Suppressor macrophage treated with lipopolysaccharide for 4 hours (primary cell): ENCODE data around the gene PFKP.

ENCODE experiments used
- DNase-seq: peaks from one replicate; pipeline ENCODE4 v3.0.0-alpha.2; 2020

Gene PFKP

DNA sequence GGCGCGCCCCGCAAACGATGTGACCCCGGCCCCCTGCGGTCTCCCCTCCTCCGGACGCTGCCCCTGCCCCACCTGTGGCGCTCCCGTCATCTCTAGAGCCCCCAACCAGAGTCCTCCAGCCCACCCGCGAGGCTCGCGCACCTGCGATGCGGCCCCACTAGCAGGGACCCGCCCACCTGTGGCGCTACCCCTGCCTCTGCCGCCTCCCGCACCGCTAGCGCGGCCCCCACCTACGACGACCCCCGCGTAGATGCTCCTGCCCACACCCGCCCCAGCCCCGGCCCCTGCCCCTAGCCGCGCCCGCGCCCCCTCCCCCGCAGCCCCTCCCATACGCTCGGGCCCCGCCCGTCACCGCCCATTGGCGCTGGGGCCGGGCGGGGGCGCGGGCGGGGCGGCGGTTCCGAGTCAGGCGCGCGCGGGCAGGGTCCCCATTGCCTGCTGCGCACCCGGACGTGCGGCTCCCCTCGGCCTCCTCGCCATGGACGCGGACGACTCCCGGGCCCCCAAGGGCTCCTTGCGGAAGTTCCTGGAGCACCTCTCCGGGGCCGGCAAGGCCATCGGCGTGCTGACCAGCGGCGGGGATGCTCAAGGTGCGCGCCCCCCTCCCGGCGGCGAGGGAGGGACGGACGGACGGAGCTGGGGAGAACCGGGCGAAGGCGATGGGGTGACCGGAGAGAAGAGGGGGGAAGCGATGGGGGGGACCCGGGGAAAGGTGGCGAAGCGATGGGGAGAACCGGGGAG, at the start of gene PFKP:
Gene PFKP, plus strand, starts transcription at position 431 of the 741 bp plus-strand sequence. Its CDS starts 48 bp downstream, at position 479.
- peak; percentile 55 for DNase-seq

DNA sequence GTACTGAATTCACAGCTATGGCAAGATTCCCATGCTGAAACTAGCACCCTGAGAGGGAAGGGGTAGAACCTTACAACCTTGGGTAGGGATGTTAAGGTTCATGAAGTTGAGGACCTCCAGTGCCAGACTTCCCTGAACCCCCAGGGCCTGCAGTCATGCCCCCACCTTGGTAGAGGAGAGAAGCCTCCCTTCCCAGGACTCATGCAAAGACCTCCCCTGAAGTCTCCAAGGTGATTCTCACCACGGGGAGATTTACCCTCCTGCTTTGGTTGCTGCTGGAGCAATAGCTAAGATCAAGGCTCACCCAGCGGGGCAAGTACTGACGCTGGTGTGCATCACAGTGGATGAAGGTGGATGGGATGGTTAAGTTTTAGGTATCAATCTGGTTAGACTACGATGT, 49.1 kb upstream of the PFKP start:
- DNase-seq = no peak

DNA sequence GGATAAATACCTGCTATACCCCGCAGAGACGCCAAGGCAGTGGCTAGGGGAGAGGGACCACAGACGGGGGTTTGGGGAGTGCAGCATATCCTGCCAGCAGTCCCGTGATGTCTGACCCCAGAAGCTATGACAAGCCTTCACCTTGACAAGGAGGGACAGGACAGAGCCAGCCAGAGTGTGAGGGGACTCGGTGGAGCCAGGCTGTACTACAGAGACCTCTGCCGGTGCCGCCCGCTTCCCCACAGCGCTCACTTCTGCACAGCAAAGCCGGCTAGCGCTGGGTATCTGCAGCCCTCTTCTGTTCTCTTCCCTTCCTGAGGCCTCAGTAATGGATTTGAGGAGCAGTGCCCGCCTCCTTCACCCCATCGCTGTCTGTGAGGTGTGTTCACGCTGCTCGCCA, 47.0 kb upstream of the PFKP start:
- DNase-seq = no peak

DNA sequence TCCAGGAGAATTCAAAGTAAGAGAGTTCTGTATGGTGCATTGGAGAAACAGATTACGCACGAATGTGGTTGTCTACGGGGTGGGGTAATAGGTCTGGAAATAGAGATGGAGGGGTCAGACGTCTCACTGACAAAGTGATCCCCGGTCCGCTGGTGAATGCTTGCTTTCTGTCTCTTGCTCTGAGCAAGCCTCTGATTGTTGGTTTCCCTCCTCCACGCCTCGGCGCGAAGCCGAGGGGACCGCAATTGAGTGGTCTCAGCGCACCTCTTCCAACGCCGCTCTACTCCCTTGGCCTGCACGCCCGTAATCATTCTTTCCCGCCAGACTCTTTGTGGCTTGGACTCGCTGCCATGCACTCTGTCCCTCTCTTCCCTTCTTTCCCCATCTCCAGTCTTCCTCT, 46.5 kb upstream of the PFKP start:
- no peak for DNase-seq

DNA sequence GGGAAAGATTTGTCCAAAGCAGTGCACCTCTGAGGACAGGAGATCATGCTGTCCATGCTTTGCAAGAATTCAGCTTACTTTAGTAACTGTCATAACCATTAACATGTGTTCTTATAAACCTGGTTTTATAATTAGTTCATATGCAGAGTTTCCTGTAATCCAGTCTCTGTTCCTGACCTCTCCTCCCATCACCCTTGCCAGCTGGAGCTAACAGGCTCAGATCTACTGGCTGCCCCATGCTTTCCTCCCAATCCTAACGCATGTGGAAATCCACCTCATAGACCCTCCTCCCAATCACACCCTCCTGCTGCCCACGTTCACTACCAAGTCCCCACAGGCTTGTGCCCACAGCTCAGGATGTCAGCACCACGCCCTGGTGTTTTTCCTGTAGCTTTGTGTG, 45.3 kb upstream of the PFKP start:
- DNase-seq = no peak

DNA sequence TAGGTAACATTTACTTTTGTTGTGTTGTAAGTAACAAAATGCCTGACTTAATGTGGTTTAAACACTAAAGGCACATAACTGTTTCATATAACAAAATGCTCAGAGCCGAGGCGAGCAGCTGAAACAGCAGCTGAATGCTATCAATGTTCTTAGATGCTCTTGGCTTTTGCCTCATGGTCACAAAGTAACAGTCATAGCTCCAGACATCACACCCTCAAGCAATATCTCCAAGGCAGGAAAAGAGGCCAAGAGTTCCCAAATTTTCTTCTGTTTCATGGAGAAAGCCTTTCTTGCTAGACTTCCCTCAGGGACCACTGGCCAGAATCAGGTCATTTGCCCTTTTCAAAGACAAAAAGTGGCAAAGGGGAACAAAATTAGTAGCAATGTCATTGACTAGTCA, 43.5 kb upstream of the PFKP start:
- DNase-seq = no peak

DNA sequence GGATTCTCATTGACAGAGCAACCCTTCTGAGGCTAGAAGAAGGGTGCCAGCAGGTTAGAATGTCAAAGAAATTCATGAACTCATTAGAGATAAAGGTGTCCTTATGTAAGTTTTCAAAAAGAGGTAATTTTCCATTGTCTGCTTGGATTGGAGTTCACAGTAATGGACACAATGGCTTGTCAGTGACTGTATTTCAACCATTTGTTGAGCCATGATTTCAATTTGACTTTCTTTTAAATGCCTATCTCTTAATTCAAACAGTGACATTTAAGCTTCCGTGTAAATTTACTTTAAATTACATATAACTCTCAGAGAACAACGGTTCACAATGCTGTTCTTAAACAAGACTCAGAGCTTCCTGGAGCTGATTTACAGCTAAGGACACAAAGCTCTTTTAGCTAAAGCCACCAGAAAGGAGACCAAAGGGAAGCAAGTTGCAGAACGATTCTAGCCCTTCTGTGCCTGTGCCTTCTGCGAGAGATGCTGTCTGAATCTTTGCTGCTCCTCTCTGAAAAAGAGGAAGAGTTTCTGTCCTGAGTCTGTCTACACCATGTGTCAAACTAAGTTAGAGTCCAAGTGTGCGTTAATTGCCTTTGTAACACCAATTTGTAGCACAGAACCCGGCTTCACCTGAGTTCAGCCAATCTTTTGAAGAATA, 42.2 kb upstream of the PFKP start:
- DNase-seq = no peak

DNA sequence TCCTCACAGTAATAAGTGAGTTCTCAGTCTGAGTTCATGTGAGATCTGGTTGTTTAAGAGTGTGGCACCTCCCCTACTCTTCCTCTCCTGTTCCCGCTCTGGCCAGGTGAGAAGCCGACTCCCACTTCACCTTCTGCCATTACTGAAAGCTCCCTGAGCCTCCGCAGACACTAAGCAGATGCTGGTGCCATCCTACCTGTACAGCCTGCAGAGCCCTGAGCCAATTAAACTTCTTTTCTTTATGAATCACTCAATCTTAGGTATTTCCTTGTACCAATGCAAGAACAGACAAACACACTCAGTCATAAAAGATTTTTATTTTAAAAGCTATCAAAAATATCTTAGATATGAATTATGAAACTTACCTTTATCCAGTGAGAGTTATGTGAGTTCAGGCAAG, 39.5 kb upstream of the PFKP start:
- DNase-seq = no peak

DNA sequence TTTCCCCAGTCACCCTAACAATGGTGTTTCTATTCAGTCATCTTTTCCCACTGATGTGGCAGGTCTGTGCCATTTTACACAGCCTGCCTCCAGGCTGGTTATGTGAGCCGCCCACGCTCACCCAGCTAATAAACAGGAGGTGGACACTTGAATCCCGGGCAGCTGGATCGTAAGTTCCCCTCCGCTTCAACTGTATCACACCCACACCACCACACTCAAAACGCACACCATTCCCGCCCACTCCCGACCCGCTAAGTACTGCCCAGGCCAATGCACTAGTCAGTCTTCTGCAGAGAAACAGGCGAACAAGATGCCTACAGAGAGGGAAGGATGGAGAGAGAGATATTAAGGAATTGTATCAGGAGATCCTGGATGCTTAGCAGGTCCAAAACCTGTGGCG, 38.9 kb upstream of the PFKP start:
- no peak for DNase-seq

DNA sequence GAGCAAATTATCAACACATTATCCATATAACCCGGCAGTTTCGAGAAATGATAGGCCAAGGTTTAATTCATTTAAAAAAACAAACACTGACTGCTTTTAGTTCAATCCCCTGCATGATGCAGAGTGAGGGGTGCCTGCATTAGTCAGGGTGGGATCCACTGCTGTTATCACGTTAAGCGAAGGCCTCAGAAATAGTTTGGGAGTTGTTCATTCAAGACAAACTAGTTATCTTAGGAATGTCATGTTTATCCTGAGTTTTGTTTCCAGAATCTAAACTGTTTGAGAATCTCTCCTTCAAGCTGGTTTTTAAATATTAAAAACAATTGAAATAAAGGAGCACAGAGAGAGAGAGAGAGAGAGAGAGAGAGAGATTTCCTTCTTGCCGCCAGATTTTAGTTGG, 36.6 kb upstream of the PFKP start:
- no peak for DNase-seq

DNA sequence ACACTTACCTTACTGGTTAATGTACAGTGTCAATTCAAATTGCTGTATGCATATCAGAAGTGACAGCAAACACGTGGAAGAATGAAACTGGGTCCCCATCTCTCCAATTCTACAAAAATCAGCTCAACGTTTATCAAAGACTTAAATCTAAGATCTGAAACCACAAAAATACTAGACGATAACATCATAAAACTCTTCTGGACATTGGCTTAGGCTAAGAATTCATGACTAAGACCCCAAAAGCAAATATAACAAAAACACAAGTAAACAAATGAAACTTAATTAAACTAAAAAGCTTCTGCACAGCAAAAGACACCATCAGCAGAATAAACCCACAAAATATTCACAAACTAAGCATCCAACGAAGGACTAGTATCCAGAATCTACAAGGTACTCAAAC, 35.9 kb upstream of the PFKP start:
- no peak for DNase-seq

DNA sequence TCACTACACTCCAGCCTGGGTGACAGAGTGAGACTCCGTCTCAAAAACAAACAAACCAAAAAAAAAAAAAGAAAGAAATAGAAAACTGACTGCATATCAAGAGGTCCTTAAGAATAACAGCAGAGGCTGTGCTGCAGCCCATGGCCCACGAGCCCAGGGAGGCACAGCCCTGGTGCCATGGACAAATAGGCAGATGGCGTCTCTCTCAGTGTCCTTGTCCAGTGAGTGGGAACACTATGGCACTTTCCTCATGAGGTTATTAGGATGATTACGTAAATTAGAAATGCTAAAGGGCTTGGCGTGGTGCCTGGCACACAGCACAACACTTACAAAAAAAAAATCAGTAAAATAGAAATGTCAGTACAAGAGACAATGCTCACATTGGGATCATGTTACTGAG, 33.4 kb upstream of the PFKP start:
- DNase-seq = no peak

DNA sequence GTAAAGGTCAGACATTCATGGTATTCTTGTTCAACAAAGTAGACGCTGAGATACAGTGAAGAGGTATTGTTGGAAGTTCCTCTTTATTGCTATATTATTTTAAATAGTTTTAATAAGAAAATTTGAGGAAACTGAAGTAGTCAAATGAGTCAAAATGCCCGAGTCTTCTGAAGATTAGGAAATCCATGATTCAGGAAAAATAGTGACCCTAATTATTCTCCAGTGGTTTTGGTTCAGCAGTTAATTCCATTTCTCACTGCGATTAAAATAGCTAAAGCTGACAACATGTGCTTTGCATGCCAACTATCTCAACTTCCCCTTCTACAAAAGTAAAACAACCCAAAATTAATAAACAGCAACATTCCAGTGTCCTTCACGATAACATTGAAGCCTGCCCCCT, 32.7 kb upstream of the PFKP start:
- DNase-seq = peak; percentile 70

DNA sequence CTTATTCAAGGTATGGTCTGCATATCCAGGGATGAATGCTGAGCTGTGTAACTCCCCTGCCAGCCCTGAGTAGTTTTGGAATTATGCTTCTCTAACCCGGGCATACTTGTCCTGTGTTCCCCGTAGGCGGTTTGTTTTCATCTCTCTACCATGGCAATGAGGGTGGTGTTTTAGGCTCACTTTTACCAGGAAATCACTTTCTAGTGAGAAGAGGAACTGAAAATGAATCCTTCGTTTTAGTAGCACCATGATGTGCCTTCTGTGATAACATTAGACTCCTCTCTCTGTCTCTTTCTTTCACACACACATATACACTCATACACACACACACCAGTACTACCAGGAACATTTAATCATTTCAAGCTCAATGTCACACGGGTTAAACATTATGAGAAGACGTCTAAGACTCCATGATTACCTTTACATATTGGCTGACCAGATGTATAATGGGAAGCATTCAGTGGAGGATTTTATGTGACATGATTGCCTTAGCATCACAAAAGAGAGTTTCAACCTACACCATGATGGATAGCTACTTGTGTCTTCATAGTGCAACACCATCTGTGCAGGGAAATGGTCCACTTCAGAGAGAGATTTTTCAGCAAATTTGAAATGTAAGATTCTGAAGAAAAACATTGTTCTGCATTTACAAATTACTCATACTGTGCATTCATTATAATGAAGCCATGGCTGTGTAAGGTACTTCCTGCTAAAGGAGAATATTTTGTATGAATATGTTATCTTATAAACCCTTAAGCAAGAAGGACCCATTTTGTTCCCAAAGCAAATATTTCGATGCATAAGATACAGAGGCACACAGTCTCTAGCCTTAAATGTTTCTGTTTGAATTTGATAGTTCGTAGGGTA, 31.0 kb upstream of the PFKP start:
- peak; percentile 85 for DNase-seq

DNA sequence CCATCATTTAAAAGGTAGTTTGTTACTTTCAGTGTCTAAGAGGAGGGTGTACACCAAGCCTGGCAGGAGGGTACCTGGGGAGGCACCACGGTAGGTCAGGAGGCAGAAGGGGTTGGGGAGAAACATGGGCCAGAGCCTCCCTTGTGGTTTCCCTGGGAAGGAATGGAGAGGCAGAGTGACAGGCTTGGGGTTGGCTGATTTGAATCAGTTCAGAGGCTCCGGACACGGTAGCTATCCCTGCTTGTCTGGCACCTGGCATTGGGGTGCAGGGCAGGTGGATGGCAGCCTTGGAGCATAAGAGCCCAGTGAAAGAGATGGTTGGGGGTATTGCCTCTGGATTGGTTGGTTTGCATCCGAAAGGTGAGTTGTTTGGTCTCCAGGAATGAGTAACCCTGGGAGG, 30.2 kb upstream of the PFKP start:
- DNase-seq = no peak

DNA sequence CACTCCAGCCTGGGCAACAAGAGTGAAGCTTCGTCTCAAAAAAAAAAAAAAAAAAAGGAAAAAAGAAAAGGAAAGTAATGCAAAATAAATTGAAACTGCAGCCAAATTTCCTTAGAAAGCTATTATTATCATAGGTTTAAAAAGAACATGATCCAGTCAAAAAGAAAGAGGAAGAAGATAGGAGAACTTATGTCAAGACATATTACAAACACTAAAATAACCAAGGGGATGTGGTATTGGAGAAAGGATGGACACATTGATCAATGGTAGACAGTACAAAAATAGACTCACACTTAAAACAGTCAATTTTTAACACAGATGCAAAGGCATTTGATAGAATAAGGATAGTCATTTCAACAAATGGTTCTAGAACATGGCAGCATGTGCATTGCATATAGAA, 27.3 kb upstream of the PFKP start:
- peak; percentile 77 for DNase-seq

DNA sequence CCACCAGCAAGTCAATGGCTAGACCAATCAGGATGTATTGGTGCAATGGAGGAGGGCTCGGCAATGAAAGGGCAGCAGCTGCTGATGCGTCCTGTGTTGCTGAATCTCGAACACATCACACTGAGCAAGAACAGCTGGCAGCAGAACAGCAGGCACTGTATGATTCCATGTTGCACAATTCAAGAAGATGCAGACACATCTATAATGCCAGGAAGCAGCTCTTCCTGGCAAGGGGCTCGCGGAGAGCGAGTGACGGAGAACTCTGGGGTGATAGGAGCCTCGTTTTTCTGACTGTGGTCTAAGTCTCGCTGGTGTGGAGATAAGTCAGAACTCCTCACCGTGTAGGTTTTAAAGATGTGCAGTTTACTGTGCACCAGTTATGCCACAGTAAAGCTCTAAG, 24.8 kb upstream of the PFKP start:
- DNase-seq = peak; percentile 45

DNA sequence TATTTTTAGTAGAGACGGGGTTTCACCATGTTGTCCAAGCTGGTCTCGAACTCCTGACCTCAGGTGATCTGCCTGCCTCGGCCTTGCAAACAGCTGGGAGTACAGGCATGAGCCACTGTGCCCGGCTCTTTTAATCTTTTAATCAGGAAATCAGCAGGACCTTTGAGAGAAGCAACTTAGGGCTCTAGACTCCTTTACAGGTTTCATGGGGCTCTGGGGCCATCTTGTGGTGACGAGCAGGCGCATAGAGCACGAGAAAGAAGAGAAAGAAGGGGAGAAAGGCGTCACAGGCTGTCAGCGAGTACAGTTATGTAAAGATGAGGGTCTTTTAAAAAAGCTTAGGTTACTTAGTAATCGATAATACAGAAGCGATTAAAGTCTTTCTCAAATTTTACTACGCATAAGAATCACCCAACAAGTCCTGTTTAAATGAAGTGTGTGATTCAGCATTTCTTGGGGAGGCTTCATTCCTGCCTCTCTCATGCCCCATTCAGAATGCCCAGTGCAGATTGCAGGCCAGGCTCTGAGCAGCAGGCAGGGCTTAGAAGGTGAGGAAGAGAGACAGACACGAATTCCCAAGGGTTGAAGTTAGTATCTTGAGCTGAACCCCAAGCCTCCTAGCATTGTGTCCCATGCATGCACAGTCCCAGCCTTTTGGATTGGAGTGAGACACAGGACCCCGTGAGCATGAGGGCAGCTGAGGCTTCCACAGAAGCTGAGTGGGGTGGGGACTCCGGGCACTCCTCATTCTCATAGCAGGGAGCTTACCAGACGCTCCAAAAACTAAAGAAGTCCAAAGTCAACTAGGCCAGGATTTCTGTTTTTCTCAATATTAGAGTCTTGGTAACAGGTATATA, 23.6 kb upstream of the PFKP start:
- peak; percentile 82 for DNase-seq

DNA sequence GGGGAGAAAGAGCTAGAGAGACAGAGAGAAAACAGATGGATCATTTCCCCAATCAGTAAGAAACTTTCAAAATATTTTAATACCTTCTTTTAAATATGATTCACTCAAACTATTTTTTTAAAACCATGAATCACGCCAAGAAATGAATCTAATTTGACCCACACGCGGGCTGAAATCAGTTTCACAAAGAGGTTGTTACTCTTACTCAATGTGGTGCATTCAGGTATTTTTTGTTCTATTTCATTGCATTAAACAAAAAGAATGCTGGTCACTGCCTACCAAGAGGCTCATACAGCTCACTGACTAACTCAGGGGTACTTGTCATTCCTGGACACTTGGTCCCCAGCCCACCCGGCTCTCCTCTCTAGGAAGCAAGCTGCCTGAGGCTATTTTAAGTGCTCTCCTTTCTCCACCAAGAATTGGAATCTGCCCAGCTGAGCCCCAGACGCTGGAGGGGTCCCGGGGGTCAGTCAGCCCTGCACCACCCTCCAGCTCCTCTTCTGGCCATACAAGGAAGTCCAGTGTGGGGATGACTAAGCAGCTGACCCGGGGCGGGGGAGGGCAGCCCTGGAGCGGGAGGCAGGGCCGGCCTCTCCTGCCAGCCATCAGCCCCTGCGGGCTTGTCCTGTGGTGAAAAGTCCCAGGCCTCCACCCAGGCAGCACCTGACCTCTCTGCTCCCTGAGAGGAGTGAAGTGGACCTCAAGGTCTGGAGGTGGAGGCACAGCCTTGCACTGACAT, 21.7 kb upstream of the PFKP start:
- no peak for DNase-seq

DNA sequence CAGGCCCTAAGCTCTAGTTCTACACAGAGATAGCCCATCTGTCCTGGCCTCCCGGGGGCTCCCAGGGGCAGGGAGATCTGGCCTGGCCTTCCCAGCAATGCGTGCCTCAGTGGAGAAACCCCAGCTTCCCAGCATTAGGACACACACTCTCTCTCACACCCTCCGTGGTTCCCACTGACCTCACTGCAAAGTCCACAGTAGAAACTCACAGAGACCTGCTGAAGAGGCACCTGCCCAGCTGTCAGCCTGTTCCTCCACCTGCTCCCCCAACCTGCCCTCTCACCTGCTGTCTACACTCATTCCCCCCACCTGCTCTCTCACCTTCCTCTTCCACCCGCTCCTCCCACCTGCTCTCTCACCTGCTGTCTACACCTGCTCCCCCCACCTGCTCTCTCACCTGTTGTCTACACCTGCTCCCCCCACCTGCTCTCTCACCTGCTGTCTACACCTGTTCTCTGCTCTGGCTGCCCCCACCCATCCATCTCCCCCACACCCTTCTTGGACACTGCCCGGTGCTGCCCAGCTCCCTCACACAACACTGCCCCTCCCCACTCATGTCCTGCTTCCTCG, 21.1 kb upstream of the PFKP start:
- DNase-seq = no peak

DNA sequence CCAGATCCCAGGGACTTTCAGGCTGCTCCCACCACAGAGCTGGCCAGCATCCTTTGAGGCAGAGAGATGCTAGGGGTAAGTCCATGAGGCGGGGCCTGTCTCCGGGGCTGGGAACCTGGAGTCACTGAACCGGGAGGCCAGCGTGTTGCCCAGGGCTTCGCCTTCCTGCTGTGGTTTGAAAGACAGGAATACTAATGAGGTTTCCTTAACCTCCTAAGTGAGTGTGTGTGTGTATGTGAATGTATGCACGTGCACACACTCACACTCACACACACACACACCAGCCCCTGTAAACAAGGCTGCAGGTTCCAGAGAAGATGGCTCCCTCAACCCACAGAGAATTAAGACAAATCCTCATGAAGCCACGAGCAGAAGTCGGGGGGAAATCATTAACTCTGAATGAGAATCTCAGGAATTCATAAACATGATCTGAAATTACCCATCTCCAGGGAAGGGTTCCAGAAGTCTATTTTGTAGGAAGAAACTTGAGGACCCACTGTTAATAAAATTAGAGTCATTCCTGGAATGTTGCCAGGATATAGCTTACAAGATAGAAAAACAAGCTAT, 20.3 kb upstream of the PFKP start:
- no peak for DNase-seq
